Activated T-cell treated with anti-CD3 and anti-CD28 coated beads for 48 hours (primary cell): ENCODE data around the gene CFAP45.

Experiments
- DNase-seq: peaks from one replicate; pipeline ENCODE4 v3.0.0-alpha.2; 2020; ENCODE audit warnings: low read depth

CFAP45 gene

DNA sequence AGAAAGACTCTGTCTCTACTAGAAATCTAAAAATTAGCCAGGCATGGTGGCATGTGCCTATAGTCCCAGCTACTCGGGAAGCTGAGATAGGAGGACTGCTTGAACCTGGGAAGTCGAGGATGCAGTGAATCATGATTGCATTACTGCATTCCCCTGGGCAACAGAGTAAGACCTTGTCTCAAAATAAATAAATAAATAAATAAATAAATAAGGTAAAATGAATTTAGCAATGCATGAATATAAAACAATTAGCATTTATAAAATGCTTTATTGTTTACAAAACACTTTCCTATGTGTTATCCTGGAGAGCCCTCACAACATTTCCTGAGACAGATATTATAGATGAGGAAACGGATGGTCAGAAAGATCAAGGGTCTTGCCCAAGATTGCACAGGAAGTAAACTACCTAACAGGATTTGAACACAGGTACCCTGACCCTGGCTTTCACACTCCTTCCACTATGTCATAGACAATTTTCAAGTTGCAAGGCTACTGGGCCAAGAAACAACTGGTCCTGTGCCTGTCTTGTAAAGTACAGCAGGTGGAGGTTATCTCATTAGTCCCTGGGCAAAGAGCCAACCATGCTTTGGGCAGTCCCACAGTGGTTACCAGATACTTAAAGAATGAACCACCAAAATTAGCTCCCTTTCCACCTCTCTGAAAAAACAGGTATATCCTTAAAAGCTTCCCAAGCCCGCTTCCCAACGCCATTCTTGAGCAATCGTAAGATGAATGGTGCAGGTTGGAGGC is 22.1 kb downstream of the CFAP45 start:
- DNase-seq: no peak

DNA sequence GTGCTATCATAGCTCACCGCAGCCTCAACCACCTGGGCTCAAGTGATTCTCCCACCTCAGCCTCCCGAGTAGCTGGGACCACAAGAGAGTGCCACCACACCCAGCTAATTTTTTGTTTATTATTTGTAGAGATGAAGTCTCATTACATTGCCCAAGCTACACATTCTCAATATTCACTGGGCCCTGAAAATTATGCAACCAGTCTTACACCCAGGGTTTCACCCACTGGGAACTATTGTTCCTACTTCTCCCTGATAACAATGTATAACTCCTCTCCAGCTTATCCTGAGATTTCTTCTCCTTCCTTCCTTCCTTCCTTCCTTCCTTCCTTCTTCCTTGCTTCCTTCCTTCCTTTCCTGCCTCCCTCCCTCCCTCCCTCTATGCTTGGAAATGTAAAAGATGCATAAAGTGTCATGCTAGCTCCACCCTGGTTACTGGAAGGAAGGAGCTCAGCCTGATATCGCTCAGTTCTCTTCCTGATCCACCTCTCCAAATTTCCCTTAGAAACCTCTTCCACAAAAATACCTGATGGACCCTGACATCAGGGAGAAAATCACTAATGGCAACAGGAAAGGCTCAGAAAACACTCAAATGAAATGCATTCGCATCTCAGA is 26.3 kb downstream of the CFAP45 start:
- DNase-seq: no peak

DNA sequence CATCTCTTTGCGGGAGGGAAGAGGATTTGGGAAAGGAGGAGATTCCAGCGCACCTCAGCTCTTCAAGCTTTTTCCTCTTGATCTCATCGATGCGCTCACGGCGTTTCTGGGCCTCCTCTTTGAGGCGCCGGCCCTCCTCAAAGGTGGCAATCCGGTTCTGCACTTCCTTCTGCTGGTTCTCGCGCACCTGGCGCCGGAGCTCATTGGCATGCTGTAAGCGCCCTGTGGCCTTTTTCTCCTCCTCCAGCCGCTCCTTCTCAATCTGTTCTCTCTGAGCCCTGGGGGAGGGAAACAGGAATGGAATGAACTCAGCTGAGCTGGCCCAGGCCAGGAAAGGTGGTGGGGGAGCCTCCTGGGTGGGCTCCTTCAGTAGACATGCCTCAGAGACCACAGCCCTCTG is 27.1 kb downstream of the CFAP45 start:
- no peak for DNase-seq

DNA sequence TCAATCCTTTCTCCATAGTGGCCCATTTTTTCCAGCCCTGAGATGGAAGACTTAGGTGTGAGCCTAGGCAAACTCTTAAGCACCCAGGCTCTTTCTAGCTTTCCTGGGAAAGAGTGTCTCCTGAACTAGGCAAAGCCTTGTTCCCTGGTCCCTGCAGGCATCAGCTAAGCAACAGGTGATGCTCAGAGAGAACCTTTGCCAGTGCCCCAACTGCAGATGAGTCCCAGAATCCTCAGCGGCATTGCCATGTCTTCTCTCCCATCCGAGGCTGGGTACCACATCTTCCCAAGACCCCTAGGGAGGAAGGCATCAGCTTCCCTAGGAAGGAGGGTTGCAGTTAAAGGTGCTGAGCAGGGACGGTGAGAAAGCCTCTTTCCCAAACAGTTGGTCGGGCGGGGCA is 29.3 kb downstream of the CFAP45 start:
- no peak for DNase-seq

DNA sequence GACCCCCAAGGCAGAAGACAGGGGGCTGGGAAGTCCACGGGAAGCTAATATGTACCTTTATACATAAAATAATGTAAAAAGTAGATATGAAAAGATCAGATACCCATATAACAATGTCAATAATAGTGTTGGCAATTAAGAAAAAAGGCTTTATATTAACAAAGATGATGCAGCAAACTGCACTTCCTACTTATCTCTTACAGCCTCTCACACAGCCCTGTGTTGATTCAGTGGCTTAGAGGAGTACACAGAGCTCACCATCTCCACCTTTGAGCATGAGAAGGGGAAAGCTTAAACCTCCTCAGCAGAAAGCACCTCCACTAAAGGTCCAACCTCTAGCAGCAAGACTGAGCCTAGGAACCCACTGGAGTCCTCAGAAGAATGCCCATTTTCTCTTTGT is 30.4 kb downstream of the CFAP45 start:
- DNase-seq: no peak

DNA sequence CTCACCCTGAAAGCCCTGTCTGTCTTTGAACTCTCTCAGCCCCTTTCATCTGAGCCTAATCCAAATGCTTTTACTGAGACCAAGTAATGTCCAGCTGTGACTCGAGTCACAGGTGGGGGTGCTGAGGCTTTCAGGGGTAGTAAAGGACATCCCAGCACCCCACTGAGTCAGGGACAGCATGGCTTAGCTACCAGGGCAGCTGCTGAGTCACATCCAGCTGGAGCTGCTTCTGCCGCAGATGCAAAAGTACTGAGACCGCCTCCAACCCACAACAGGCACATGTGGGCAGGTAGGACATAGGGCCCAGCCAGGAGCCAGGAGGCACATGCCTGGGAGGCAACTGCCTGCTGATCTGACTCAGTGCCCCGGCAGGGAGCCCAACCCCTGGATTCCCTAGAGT is 30.8 kb downstream of the CFAP45 start:
- DNase-seq: peak; percentile 15

DNA sequence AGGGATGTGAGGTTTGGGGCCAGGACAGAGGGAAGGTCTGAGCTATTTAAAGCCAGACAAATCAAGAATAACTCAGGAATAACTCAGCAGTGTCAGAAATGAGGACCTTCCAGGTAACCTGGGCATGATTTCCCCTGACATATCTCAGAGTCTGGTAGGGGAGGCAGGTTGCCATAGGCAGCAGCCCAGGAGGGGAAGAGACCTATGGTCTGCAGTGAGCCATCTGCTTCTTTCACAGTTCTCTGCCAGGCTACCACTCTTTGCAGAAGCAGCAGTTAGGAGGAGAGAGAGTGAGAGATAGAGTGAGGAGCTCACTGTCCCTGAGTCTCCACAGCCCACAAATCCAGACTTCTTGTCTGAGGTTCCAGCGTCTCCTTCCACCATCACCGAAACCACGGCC is 31.2 kb downstream of the CFAP45 start:
- no peak for DNase-seq

DNA sequence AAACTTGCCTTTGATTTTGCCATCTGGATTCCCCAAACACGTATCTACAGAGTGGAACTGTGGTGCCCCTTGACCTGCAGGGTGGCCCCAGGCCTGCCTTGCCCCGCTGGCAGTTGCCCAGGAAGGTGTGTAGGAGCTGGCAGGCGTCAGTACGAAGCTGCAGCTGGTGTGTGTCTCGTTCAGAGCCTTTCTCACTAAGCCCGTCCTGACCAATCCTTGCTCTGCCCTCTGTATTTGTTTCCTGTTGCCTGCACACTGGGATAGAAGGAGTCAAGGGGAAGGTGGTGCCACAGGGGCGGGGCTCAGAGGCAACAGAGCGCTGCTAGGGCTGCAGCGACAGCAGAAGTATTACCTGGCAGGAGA is 32.3 kb downstream of the CFAP45 start:
- no peak for DNase-seq

DNA sequence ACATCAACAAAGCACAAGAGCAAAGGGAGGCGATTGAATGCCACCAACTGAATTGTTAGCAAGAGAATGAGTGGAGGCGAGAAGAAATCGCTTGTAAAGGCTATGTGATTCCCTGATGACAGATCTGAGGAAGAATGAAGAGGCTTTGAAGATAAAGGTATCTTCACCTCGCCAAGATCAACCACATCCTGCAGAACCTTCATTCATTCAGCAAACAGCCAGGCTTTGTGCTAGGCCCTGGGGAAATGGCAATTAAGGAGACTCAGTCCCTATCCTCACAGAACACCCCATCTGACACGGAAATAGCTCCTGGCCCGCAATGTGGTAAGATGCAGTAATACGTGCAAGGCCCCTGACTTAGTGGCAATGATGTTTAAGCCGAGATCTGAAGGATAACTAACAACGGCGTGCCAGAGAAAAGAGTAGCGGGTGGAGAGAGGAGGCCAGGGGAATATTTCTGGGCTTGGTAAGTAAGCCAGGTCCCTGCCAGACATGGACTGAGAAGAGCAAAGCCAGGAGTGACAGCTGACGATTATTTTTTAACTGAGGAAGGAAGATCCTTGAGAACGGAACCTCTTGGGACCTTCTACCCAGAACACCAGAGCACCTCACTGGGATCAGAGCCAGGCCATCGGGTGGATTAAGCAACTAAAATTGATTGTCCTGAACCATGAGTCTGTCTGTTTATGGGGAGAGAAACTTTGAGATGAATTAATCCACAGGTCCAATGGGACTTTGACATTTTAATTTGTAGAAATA is 32.9 kb downstream of the CFAP45 start:
- DNase-seq: no peak

DNA sequence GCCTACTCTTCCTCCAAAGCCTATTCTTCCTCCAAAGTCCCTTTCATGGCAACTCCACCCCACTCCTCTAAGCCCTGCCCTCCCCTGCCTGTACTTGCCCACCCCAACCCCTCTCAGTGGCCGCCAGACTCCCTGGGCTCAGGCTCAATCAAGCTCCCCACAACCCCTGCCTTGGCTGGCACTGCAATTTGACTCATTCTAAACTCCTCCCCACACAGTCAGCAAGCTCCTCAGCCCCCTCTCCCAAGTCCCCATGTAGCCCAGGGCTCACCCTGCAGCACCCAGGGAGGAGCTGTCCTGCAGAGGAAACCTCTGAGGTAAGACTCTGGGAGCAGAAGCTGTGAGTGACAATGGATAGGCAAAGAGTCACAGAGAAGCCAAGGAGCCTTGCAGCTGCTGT is 33.9 kb downstream of the CFAP45 start:
- DNase-seq: no peak

DNA sequence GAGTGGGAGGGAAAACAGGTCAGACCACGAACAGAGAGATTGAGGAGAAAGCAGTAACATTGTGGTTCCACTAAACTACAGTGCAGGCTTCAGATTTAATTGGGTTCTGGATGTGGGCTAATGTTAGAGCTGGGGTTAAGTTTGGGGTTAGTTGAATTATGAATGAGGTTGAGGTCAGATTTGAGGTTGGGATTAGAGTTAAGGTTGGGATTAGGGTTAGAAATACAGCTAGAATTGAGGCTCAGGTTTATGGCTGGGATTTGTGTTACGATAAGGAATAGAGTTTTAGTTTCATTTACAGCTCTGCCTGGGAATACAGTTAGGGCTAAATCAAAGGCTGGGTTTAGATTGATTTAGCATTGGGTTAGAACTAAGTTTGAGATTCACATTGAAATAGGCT is 35.7 kb downstream of the CFAP45 start:
- no peak for DNase-seq

DNA sequence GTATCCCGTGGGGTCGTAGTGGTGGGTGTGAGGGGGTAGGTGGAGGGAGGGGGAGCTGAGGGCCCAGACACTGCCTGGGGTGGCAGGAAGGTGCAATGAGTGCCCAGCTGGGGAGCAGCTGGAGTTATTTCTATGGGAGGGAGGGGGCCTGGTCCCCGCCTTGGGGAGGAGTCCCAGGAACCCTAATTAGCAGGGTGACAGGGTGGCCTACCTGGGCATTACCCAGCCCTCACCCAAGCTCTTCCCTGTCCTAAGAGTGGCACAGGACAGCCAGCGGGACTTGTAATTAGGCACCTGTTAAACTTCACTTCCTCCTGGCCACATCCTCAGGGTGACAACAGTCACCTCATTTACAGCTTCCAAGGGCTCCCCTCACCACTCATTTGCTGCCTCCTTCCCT is 37.4 kb downstream of the CFAP45 start, which contains the start of gene VSIG8:
VSIG8 (minus strand) TSS at position 101 of the 400 bp plus-strand sequence. CDS start 136 bp downstream, outside the sequence.
- DNase-seq: no peak

DNA sequence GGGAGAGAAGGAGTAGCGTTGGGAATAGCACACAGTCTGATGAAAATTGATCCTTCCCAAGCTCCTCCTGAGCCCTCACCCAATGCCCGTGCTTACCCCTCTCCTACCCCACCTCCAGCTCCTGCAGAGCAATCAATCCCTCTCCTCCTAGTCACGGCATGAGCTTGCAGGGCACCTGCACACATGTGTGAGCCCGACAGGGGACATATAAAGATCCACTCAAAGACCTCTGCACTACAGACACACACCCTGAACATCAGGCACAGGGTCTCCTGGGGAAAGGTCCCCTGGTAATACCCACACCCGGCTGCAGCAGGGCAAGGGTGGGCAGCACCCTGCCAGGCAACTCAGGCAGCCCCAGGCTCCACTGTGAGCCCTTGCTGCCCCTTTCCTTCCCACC is 37.9 kb downstream of the CFAP45 start:
- DNase-seq: no peak

DNA sequence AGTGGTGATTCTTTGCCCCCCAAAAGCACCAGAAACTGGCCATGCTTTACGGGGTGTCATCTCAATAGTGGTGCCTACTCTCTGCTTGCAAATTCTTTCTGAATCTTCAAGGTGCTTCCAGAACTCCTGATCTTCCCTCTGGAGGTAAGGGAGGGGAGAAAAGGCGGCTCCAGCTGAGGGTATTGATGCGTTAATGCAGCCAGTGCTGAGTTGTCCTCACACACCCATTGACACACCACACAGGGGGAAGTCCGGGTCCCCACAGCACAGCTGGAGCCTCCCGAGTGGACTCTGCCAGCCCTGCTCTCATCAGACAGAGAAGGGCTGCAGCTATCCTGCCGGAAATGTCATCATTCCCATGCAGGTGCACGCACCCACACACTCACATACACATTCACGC is 38.7 kb downstream of the CFAP45 start:
- no peak for DNase-seq

DNA sequence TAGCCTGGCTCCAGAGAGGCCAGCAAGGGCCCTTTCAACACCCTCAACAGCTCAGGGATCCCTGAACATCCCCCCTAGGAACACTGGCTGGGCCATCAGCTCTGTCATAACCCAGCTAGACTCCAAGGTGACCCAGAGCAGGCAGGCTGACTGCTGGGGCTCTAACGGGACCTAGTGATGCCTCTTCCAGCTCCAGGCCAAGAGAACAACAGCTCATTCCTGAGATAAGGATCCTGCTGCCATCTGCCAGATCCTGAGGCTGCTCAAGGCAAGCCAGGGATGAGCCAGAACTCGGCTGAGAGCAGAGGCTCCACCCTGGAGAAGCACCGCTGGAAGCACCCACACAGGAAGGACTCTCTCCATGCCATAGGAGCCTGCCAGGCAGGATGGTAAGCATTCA is 39.5 kb downstream of the CFAP45 start:
- no peak for DNase-seq

DNA sequence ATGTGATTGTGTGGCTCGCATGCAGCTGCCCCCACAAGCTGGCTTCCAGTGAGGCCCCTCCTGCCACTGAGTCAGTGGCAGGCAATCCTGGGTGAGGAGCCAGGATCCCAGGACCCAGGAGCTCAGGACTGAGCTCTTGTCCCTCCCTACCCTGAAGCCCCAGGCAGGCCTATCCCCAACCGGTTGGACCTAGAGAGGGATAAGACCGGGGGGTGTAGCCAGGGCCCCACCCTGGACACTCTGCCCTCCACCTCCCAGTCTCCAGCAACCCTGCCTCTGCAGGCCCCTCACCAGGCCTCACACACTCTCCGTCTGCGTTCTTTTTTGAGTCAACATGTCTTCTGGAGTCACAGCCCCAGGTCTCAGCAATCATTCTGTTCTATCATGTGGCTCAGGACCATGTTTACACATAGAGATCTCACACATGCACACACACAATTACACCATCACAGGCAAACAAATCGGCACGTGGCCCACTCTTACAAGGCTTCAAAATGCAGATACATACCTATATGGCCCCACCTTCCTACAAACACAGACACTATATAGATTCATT is 40.1 kb downstream of the CFAP45 start:
- DNase-seq: no peak

DNA sequence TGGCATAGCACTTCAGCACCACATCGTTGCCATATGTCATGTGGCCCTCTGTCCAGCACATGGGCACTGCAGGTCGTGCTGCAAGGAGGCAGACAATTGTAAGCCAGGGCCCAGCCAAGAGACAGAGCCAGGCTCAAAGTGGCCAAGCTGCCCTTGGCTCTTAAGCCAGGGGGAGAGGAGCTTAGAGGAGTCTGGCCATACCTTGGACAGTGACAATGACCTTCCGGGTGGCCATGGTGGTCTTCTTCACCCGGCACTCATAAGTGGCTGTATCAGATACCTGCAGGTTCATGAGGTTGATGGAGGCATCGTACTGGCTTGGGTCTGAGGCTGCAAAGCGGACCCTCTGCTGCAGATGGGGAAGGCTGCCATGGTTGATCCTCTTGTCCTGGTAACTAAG is 42.1 kb downstream of the CFAP45 start:
- DNase-seq: no peak

DNA sequence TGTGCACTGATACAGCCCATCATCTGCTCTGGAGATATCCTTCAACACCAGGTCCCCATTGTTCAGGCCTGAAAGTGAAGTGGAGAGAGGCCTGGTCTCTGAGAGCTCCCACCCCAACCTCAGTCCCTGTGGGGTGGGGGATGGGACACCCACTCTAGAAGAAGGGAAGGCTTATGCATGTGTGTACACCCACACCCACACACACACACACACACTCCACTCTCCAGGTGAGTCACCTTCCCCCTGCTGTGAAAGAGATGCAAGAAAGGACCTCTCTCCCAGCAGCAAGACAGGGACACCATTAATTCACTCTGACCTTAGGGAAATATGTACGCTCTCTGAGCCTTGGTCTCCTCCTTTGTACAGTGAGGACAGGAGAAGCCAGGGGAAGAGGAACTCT is 43.4 kb downstream of the CFAP45 start:
- no peak for DNase-seq

DNA sequence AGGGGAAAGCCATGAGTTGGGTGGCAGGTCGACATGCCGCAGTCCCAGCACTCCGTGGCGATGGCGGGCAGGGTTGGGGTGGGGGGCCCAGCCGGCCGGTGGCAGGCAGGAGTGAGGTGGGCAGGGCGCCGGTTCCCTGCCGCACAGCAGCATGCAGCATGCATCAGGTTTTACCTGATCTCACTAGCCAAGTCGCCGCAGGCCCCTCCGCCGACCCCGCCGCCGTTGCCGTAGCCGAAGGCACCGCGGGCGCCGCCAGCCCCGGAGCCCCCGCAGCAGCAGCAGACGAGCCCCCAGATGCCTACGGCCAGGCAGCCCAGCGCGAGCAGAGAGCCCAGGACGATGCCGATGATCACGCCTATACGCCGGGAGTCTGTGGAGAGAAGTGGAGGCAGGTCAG is 44.3 kb downstream of the CFAP45 start:
- DNase-seq: no peak

DNA sequence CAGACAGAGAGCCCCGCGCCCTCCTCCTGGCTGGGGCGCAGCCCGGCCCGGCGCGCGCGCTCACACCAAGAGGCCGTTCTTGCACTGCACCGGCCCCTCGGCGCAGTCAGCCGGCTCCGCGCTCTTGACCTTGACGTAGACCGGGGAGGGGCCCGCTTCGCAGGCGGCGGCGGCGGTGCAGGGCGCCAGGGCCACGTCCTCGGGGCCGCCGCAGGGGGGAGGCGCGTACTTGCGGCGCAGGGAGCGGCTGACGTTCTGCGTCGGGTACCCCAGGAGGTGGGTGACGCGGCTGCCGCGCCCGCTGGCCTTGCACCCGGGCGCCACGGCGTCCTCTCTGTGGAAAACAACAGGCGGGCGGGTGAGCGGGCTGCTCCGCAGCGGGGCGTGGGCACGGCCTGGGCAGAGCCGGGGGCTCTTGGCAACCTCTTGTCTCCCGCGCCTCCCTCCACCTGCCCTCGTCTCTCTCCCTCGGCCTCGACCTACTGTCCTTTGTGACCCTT is 45.2 kb downstream of the CFAP45 start:
- peak; percentile 81 for DNase-seq

DNA sequence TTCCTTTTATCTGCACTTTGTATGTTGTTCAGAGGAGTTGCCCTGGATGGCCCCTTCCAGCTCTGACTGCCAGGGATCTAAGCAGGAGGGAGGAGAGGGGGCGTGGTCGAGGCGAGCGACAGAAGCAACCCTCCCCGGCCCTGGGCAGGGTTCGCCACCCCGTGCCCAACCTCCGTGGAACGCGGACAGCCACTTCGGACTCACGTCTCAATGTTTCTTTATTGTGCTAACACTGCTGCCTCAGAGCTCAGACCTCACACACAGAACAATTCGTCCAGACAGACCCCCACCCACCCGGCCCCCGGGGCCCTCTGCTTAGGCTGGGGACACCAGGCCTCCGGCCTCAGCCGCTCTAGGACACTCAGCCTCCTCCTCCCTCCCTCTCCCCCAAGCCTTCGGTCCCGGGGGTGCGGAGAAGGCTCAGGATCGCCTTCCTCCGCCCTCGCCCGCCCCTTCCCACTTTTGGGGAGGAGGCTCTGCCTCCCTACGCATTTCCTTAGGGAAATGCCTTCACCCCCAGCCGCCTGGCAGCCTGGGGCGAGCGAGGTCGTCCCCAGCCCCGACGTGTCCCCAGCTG is 45.8 kb downstream of the CFAP45 start:
- peak; percentile 12 for DNase-seq

DNA sequence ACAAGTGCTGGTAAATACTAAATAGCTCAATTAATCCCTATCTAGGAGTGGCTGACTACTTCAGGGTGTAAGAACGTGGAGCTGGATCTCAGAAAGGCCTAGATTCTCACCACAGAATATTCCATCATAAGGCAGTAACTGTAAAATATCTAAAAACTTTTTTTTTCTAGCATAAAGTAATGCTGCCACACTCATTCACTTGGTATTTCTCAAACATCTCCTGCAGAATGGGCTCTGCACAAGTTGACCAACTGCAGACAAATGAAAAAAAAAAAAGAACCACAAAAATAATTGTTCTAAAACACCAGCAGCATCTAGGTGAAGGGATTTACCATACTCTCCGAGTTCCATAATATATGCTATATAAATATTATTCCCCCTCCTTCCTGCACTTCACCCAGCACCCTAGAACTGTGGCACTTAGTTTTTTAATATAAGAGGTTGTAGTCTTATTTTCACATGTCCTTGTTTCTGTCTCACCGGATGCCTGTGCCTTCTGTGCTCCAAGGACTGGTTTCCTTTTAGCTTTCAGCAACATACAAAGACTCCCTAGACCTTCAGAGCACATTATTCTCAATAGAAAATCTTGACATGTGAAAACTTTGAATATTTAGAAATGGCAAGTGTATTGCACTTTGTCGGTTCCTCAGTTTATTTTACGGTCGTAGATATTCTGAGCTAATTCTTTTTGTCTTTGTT is 46.4 kb downstream of the CFAP45 start:
- DNase-seq: no peak
